Effector CD4-positive, alpha-beta T cell (primary cell): Measurements from ENCODE around the gene CYSLTR2.

Experiments used
- DNase-seq: peaks from one replicate; pipeline ENCODE4 v3.0.0-alpha.2; 2020

Gene CYSLTR2

DNA sequence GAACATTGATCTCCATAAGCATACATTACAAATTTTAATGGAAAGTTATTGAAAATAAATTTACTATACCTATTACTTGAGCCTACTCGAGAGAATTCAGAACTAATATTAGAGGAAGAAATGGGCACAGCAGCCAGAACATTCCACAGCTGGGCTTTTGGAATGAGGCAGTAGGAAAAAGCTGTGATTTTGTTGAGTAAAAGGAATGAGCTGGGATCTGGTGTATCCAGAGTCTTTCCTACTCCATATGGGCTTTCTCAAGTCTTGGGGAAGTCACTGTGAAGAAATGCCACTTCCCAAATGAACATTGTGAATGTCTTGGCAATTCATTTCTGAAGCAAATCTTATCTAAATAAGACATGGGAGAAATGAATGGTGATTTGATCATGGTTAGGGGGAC is 93.1 kb downstream of the CYSLTR2 start:
- no peak for DNase-seq

DNA sequence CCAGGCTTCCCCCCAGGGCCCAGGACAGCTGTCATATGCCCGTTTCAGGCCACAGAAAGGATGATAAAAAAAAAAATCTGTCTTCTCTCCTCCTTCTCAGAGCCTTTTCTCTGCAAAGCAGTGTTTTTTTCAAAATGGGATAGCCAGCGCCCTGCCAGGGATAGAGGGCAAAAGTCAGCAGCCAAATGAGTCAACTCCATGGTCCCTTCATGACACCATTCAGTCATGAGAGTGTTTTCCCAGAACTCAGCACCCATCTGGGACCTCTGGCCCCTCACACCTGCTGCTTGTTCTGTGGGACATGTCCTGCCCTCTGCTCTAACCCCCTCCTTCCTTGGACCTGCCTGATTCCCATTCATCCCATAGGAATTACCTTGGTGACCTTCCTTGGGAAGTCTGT is 95.0 kb downstream of the CYSLTR2 start:
- DNase-seq, result no peak

DNA sequence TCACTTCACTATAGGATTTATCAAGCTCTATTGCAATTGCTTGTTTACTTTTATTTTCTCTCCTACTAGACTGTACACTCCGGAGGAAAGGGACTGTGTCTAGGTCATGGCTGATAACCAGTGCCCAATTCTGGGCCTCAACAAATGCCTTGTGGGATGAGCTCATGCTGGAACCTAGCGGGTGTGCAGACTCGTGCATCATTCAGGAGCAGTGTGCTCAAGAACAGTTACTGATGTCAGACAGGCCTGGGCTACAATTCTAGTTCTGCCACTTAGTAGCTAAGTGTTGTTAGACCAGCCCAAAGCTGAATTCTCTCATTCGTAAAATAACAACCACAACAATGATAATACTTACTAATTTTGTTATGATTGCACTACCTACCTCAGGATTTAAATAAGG is 95.4 kb downstream of the CYSLTR2 start:
- no peak for DNase-seq

DNA sequence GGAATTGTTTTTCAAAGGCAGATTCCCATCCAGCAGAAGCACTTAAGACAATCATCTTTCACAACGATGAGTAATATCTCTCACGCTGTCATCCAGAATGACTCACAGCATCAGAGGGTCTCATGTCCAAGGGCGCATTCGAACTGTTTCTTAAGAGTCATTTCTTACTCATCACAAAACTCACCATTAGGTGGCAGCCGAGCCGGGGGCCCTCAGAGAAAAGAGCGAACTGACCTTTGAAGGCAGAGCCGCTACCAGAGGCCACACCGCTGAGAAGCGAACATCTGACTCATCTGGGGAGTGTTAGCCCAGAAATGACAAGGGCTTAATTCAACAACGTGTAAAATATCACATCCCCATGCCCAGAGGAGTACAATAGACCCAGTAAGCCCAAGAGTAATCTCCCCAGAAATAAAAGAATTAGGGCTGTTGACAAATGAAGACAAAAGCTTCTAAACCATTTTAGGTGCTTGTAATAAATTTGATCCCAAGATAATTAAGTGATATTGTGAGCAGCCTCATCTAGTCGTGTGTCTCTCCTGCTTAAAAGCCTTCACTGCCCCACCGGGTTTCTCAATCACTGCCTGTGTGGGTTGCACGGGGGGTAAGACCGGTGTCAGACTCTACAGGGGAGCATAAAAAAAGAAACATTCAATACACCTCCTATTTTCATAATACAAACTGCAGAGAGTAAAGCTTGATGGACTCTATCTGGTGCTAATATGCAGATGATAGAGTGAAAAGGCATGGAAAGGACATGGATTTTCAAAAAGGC is 96.2 kb downstream of the CYSLTR2 start:
- DNase-seq, result peak; percentile 25

DNA sequence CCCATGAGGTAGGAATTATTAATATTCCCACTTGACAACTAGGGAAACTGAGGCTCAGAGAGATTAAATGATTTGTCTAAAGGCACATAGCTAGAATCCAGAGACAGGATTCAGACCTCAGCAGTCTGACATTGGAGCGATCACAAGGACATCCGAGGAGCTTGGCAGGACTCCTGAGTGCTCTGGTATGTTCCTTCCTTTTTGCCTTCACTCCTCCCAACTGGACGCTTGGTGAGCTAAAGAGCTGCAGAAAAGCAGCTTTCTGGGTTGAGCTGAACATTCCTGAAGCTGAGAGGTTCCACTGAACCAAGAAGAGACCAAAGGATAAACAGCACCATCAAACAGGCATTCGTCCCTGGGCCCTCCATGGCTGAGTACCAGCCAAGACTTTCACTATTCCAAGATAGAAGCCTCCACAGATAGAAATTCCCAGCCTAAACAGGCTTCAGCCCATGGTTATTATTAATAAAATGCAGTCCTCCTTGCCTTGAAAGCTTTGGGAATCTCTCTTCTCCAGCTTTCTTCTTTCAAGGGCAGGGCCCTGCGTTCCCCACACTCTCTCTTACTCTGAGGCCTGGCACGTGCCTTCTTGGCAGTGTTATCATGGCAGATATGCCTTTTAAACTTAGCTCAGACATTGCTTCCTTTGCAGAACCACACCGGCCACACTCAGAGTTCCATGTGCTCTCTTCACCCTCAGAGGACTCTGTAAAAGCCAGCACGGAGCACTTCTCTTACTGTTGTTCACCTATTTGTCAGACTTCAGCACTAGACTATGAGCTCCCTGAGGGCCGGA is 97.1 kb downstream of the CYSLTR2 start:
- DNase-seq, result no peak

DNA sequence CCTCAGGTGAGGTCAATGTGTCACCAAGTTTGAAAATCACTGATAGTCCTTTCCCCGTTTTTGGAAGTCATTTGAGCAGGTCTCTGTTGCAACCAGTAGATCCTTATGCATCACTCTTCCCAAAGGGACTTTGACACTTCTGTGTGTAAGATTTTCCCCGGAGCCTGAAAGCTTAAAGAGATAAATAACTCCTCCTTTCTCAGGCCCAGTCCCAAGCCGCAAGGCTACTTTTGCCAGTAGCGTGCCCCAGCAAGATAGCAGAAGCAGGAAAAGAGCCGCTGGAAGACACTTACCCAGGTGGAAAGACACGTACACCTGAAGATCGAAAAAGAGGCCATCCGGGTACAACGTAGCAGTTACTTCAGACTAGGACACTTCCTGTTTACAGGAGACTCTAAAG is 106.9 kb downstream of the CYSLTR2 start:
- no peak for DNase-seq
